Measurements from ENCODE around the gene CITED1.

The CITED1 gene

DNA sequence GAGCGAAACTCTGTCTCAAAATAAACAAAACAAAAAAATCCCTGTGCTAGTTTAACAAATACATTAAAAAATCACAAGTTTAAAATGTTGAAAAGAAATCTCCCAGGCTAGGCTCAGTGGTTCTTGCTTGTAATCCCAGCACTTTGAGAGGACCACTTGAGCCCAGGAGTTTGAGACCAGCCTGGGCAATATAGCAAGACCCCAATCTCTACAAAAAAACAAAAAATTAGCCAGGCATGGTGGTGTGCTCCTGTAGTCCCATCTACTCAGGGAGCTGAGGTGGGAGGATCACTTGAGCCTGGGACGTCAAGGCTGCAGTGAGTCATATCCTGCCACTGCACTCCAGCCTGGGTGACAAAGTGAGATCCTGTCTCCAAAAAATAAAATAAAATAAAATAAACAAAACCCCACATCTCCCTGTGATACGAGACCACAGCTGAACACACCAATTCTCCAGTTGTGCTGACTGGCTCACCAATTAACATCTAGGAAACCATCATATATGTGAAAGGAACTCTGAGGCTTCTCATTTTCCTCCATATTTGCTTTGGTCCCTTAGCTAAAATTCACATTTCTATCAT lies 36.0 kb downstream of the CITED1 start:
- peak; percentile 54 for DNase-seq

DNA sequence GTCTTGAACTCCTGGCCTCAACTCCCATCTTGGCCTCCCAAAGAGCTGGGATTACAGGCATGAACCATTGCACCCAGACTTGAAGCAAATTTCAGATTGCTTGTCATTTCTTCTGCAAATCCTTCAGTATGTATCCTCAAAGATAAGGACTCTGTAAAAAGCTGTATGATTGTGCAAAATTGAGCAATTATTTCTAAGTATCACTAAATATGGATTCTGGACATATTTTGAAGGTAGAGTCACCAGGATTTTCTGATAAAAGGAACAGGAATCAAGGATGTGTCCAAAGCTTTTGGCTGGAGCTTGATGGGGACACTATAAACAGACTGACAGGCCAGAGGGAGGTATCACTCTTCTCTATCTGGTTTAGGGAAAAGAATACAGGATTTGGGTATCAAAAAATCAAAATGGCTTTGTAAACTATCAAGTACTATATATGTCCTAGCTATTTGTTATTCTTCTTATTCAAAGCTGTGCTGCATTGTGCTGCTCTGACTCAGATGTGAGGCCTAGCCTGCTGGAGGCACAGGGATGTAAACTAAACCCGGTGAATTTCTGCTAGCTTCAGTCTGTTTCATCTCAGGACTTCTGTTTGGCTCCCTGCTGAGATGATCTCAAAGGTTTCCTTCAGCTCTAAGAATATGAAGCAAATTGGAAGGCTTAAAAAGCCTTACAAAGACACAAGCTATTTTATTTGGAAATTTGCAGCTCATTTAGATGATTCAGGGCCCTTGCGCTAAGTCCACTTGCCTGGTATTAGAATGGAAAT lies 36.9 kb downstream of the CITED1 start:
- peak; percentile 68 for DNase-seq

DNA sequence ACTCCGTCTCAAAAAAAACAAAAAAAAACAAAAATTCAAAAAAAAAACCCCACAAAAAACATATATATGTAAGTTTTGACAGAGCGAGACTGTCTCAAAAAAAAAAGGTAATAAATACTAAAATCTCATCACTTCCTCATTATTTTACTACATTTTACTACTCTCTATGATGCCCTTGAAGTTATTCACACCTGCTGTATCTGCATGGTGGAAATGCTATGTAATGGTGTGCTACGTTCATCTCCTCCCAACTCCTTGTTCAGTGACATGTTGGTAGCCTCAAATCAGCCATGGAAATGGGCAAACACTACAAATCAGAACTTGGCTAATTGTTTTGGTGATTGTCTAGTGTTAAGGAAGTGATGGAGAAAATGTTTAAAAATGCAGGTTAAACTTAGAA lies 40.5 kb downstream of the CITED1 start:
- no peak for DNase-seq

DNA sequence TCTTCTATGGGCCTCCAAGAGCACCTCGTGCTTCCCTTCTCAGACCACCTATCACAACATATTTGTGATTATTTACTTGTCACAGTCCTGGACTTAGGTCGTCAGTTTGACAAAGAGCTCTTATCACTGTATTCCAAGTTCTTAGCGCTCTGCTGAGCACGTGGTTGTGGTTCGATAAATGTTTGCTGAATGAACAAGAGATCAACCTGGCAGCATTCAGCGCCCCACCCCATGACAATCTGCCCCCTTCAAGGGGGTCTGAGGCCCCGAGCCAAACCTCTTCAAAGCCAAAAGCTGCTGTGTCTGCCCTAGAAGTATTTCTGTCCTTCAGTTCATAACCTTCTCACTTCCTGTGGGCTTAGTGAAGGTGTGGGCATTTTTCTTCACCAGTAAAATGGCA lies 43.6 kb downstream of the CITED1 start:
- no peak for DNase-seq

DNA sequence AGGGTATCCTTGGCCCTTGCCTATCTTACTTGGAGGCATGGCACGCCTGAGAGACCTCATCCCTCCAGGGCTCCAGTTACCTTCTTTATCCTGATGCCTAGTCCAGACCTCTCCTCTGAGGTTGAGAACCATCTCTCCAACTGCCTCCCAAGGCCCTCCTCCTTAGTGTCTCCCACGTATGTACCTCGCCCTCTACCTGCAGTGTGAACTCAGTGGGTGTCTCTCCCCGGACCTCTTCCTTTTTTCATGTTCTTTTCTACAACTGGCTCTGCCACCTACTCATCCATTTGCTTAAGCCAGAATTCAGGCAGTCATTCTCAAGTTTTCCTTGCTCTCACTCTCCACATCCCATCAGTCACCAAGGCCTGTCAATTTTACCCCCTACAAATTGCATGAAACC lies 45.3 kb downstream of the CITED1 start:
- DNase-seq: no peak

DNA sequence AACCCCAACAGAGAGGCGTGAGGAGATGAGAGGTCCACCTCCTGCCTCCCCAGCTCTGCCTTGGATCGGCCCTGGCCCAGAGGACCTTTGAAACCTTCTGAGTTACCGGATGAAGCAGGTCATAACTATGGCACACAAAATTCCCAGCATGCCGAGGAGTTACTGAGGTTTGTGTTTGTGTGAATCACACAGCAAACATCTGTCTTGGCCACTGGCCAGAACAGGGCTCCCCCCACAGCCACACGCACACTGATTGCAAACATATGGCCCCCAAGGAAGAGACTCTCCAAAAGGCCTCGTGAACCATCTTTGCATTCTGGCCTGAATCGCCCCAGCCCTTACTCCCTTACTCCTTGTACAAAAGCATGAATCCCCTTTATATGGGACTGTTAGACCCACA lies 47.5 kb downstream of the CITED1 start:
- peak; percentile 76 for DNase-seq

DNA sequence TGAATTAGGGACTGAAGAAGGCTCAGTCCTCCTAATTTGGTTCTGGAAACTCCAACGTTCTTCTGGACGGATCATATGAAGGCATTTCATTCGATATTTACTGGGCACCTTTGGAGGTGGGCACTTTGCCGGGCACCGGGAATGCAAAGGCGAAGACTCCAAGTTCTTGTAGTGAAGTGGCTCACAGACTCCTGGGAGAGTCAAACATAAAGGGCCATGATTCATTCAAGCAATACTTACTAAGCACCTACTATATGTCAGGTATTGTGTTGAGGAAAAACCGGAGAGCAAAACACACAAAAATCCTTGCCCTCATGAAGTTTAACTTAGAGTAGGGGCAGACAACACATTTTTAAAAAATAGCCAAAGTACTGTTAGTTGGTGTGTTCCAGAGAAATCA lies 49.9 kb downstream of the CITED1 start:
- no peak for DNase-seq

DNA sequence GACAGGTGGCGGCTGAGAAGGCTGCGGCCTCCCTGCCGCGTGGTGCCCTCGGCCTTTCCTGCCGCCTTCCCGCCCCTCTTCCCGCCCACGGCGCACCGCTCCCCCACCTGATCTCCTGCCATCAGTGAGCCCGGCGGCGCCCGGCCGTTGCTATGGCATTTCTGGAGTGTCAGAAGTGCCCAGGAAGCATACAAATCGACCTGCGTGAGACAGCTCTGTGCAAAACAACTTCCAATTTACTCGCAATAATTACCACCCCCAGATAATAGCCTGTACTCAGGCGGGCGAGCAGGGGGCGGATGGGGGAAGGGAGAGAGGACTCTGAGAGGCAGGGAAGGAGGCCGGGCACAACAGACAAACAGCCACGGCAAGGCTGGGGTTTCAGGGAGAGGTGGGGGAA lies 50.3 kb downstream of the CITED1 start:
- DNase-seq: no peak

DNA sequence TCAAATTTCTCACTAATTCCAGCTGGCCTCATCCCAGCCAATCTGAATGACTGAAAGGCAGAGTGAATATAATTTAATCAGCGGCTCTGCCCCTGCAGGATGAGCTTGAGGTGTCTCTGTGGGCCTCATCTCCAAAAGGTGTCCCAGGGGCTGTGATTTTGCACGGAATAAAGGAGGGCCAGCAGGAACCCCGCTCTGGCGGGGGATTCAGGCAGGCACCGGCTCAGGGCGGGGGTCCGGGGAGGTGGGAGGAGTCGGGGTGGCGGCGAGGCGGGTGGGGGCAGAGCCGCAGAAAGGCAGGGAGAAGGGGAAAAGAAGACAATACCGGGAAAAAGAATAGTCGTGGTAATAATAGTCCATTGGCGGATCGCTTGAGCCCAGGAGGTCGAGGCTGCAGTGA lies 50.9 kb downstream of the CITED1 start:
- no peak for DNase-seq

DNA sequence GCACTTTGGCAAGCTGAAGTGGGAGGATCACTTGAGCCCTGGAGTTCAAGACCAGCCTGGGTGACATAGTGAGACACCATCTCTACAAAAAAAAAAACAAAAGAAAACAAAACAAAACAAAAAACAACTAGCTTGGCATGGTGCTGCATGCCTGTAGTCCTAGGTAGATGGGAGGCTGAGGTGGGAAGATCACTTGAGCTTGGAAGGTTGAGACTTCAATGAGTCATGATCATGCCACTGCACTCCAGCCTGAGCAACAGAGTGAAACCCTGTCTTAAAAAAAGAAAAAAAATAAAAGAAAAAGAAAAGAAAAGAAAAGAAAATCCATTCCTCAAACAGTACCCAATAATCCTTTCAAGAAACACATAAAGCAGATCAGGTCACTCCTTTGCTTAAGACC lies 52.0 kb downstream of the CITED1 start:
- no peak for DNase-seq

All from HCEC 1CT (cell line).